HepG2 (cell line): Measurements from ENCODE around the gene SPTSSA. TPM values are rescaled to one million over a fixed set of nuclear protein-coding genes. Genes with fewer than 3 reads are reported as not detected.
A peak's percentile ranks its signal among the peaks of the same experiment; 100 is the strongest.

ENCODE experiments used
- ARHGAP35 ChIP-seq: sonication (generic); formaldehyde crosslinking; IDR thresholded peaks from 2 replicates; pipeline ENCODE4 v1.9.0; 2022; ENCODE audit warnings: mild to moderate bottlenecking, inconsistent platforms, moderate library complexity, missing genetic modification reagents, borderline replicate concordance
- BORCS8-MEF2B ChIP-seq: sonication (generic); formaldehyde crosslinking; IDR thresholded peaks from 2 replicates; pipeline ENCODE4 v1.8.0; 2022; ENCODE audit warnings: mild to moderate bottlenecking, missing genetic modification reagents
- E2F1 ChIP-seq: sonication (generic); formaldehyde crosslinking; IDR thresholded peaks from 2 replicates; pipeline ENCODE4 v1.5.0; 2020; ENCODE audit warnings: missing genetic modification reagents
- HOMEZ ChIP-seq: IDR thresholded peaks from 2 replicates; pipeline ENCODE4 v1.6.1; 2016; ENCODE audit warnings: low read depth
- KMT2B ChIP-seq: IDR thresholded peaks from 2 replicates; pipeline ENCODE4 v1.6.1; 2016; ENCODE audit warnings: missing genetic modification reagents, missing compliant biosample characterization
- NCOR1 ChIP-seq: fragments of 200-600 bp; sonication (generic); IDR thresholded peaks from 2 replicates; pipeline ENCODE4 v1.7.0; 2017; ENCODE audit warnings: antibody characterized with exemption, low read length, borderline replicate concordance
- NFATC3 ChIP-seq: sonication (generic); formaldehyde crosslinking; IDR thresholded peaks from 2 replicates; pipeline ENCODE4 v1.5.1; 2020; ENCODE audit warnings: mild to moderate bottlenecking, missing genetic modification reagents
- PAXIP1 ChIP-seq: sonication (generic); formaldehyde crosslinking; conservative IDR thresholded peaks from 2 replicates; pipeline ENCODE4 v1.4.0; 2020; ENCODE audit warnings: mild to moderate bottlenecking, missing genetic modification reagents, moderate library complexity
- TCF7L2 ChIP-seq: IDR thresholded peaks from 2 replicates; pipeline ENCODE4 v1.6.1; 2011; ENCODE audit warnings: mild to moderate bottlenecking, low read depth, low read length, moderate library complexity
- TFAP4 ChIP-seq: sonication (generic); IDR thresholded peaks from 2 replicates; pipeline ENCODE4 v1.6.1; 2016; ENCODE audit warnings: low read depth, borderline replicate concordance
- ZBTB14 ChIP-seq: sonication (generic); formaldehyde crosslinking; IDR thresholded peaks from 2 replicates; pipeline ENCODE4 v1.4.0; 2020; ENCODE audit warnings: missing genetic modification reagents
- ZFX ChIP-seq: sonication (generic); formaldehyde crosslinking; IDR thresholded peaks from 2 replicates; pipeline ENCODE4 v1.4.0; 2020; ENCODE audit warnings: mild to moderate bottlenecking, low read depth, missing genetic modification reagents, moderate library complexity
- ZNF12 ChIP-seq: sonication (generic); formaldehyde crosslinking; IDR thresholded peaks from 2 replicates; pipeline ENCODE4 v1.5.0; 2020; ENCODE audit warnings: missing genetic modification reagents
- ZNF615 ChIP-seq: sonication (generic); formaldehyde crosslinking; IDR thresholded peaks from 2 replicates; pipeline ENCODE4 v1.5.0; 2020; ENCODE audit warnings: mild to moderate bottlenecking, missing genetic modification reagents, borderline replicate concordance
- ZNF660 ChIP-seq: sonication (generic); formaldehyde crosslinking; IDR thresholded peaks from 2 replicates; pipeline ENCODE4 v1.5.1; 2020; ENCODE audit warnings: mild to moderate bottlenecking, low read depth, missing genetic modification reagents, borderline replicate concordance
- ZNF703 ChIP-seq: sonication (generic); formaldehyde crosslinking; IDR thresholded peaks from 2 replicates; pipeline ENCODE4 v1.5.1; 2020; ENCODE audit warnings: missing genetic modification reagents, mild to moderate bottlenecking, moderate library complexity, borderline replicate concordance
- polyA plus RNA-seq, 8 experiments: library from polyadenylated mRNA; depleted of rRNA in 3 of 8; stranded (reverse) in 7 of 8; unstranded in 1 of 8; fragments of >200 nt; fragmentation: Illumina TruSeq in 4 of 8; extraction: Trizol in 4 of 8; gene quantifications; 2 replicates each; pipeline versions ENCODE4 v1.2.1 to v1.2.3, GENCODE V29; 2011 to 2016; ENCODE audit warnings: low read depth in 4 of 8, missing spikeins in 1 of 8, mixed read lengths in 1 of 8; ENCODE audit not compliant: insufficient read depth in 1 of 8
- total RNA-seq, 5 experiments: library from RNA; depleted of rRNA; stranded (reverse); fragments of >200 nt; fragmentation: Illumina TruSeq; extraction: Trizol; gene quantifications; 2 replicates each; pipeline ENCODE4 v1.2.3, GENCODE V29; 2016; ENCODE audit warnings: low read depth in 1 of 5

SPTSSA gene
- total and polyA plus RNA-seq, 2 of the 13 experiments (the other 11 are each of a cell fraction or from before 2014, with no cell fraction given), result 19.1 to 86.1 TPM

- TF ChIP-seq HOMEZ (CRISPR knock-in tag) (no peak), ZNF615 (CRISPR knock-in tag) (no peak), E2F1 (no peak), KMT2B (CRISPR knock-in tag) (peak; percentile 70; the same call in 1 of the 2 replicates), ZBTB14 (CRISPR knock-in tag) (no peak), ZNF12 (CRISPR knock-in tag) (no peak; the same call in 1 of the 2 replicates), PAXIP1 (CRISPR knock-in tag) (peak; percentile 28; the same call in 1 of the 2 replicates), ZFX (CRISPR knock-in tag) (peak; percentile 34; the same call in 1 of the 2 replicates), TFAP4 (no peak), BORCS8-MEF2B (CRISPR knock-in tag) (peak; percentile 8; the same call in 1 of the 2 replicates), ZNF660 (CRISPR knock-in tag) (no peak), ARHGAP35 (CRISPR knock-in tag) (no peak), TCF7L2 (no peak), ZNF703 (CRISPR knock-in tag) (no peak), NCOR1 (0 out of 2 replicates have a peak, but pooled peaks have one; percentile 51), NFATC3 (CRISPR knock-in tag) (peak; percentile 62; the same call in 1 of the 2 replicates)
Observed at GRCh38 chr14:34461334-34462131, 507 bp downstream of the SPTSSA start (continued).
